KMS-11 (cell line): Measurements from ENCODE around the gene TPPP2.
"Not testable (repeated sequence)": the region's sequence is repeated elsewhere in the genome, so short reads cannot be mapped to it uniquely, and the experiment has no call there.

Experiments
- H2AFZ ChIP-seq: fragments of 200-600 bp; sonication (generic); 2 replicates; pipeline ENCODE4 v1.6.1; 2016; ENCODE audit warnings: antibody characterized with exemption, mixed run types, low read depth
- H3K27ac ChIP-seq: fragments of 200-600 bp; sonication (generic); 2 replicates; pipeline ENCODE4 v1.6.1; 2016; ENCODE audit warnings: mild to moderate bottlenecking, mixed run types
- H3K27me3 ChIP-seq: fragments of 200-600 bp; sonication (generic); 2 replicates; pipeline ENCODE4 v1.6.1; 2017; ENCODE audit warnings: mild to moderate bottlenecking, low read depth, mixed run types, moderate library complexity; ENCODE audit not compliant: insufficient read depth
- H3K36me3 ChIP-seq: fragments of 200-600 bp; sonication (generic); 2 replicates; pipeline ENCODE4 v1.6.1; 2017; ENCODE audit warnings: mild to moderate bottlenecking, mixed run types; ENCODE audit not compliant: insufficient read depth
- H3K4me1 ChIP-seq: fragments of 200-600 bp; sonication (generic); 2 replicates; pipeline ENCODE4 v1.6.1; 2016; ENCODE audit warnings: mild to moderate bottlenecking, low read depth, mixed run types; ENCODE audit not compliant: poor library complexity, severe bottlenecking
- H3K4me2 ChIP-seq: fragments of 200-600 bp; sonication (generic); 2 replicates; pipeline ENCODE4 v1.7.0; 2016; ENCODE audit warnings: mild to moderate bottlenecking, mixed run types
- H3K4me3 ChIP-seq: fragments of 200-600 bp; sonication (generic); IDR thresholded peaks from 2 replicates; pipeline ENCODE4 v1.6.1; 2017; ENCODE audit warnings: low read depth, low read length, mixed read lengths; ENCODE audit not compliant: insufficient read depth
- H3K79me2 ChIP-seq: fragments of 200-600 bp; sonication (generic); 2 replicates; pipeline ENCODE4 v1.6.1; 2016; ENCODE audit warnings: low read depth, mixed run types; ENCODE audit not compliant: insufficient read depth
- H3K9ac ChIP-seq: fragments of 200-600 bp; sonication (generic); 2 replicates; pipeline ENCODE4 v1.6.1; 2016; ENCODE audit warnings: mild to moderate bottlenecking, mixed run types
- H4K20me1 ChIP-seq: fragments of 200-600 bp; sonication (generic); 2 replicates; pipeline ENCODE4 v1.6.1; 2016; ENCODE audit warnings: mild to moderate bottlenecking, mixed run types; ENCODE audit not compliant: insufficient read depth
- TF ChIP-seq, protein P1 (sequence below): fragments of 200-600 bp; sonication (generic); conservative IDR thresholded peaks from 2 replicates; pipeline ENCODE4 v1.6.1; 2017; ENCODE audit warnings: low read depth, mild to moderate bottlenecking, antibody characterized with exemption, low read length, moderate library complexity, mixed read lengths

The TPPP2 gene

DNA sequence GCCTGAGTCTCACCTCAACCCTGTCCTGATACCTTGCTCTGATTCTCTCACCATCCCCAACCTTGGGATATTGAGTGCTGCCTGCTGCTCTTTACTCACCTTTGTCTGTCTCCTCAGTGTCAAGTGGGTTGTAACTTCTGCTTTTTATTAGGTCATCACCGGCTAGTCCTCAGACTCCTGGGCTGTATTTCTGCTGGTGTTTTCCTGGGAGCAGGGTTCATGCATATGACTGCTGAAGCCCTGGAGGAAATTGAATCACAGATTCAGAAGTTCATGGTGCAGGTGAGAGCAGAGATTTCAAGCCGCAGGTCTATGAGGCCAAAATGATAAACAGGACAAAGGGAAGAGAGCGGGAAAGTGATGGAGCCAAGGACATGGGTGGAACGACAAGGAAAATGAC is 30.4 kb upstream of the TPPP2 start:
- Histone ChIP-seq H3K27ac (no peak overlapping the region), H3K4me1 (no peaks in the 10 kb centered on the region), H3K4me3 (no peak overlapping the region), H3K9ac (no peak overlapping the region), H3K4me2 (no peak overlapping the region), H4K20me1 (no peaks in the 10 kb centered on the region), H3K27me3 (no peaks in the 10 kb centered on the region), H2AFZ (no peak overlapping the region), H3K36me3 (no peaks in the 10 kb centered on the region), H3K79me2 (no peaks in the 10 kb centered on the region)
- TF ChIP-seq, protein P1, sequence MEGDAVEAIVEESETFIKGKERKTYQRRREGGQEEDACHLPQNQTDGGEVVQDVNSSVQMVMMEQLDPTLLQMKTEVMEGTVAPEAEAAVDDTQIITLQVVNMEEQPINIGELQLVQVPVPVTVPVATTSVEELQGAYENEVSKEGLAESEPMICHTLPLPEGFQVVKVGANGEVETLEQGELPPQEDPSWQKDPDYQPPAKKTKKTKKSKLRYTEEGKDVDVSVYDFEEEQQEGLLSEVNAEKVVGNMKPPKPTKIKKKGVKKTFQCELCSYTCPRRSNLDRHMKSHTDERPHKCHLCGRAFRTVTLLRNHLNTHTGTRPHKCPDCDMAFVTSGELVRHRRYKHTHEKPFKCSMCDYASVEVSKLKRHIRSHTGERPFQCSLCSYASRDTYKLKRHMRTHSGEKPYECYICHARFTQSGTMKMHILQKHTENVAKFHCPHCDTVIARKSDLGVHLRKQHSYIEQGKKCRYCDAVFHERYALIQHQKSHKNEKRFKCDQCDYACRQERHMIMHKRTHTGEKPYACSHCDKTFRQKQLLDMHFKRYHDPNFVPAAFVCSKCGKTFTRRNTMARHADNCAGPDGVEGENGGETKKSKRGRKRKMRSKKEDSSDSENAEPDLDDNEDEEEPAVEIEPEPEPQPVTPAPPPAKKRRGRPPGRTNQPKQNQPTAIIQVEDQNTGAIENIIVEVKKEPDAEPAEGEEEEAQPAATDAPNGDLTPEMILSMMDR, result no peak

GRCh38 chr14:21001218-21001617 is 28.8 kb upstream of the TPPP2 start:
- Histone ChIP-seq H3K4me2 (no peak overlapping the region), H3K79me2 (no peaks in the 10 kb centered on the region), H3K4me3 (no peak overlapping the region), H2AFZ (no peak overlapping the region), H3K27me3 (no peaks in the 10 kb centered on the region), H3K36me3 (no peaks in the 10 kb centered on the region), H3K27ac (no peak overlapping the region), H4K20me1 (no peaks in the 10 kb centered on the region), H3K9ac (no peak overlapping the region), H3K4me1 (no peaks in the 10 kb centered on the region)
- TF ChIP-seq, protein P1, result no peak

DNA sequence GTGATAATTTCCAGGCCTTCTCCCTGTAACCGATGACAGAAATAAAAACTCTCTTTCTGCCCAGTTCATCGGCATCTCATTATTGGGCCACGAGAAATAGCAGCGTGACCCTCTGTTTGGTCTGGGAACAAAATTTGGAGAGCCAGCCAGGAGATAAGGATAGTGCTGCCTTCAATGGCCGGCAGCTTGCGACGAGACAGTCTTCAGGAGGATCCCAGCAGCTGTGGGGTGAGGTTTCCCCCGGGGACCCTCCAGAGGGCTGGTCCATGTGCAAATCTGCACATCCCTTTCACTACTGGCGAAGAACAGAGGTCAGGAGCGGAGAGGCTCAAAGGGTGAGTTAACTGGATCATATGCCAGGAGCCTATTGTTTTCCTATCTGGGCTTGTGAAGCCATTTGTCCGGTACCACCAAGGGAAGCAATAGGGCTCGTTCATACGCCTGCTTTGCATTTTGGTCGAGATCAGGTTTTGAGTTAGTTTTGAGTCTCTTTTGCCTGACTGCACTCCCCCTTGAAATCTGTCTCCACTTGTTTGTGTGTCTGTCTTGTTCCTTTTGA is 26.1 kb upstream of the TPPP2 start:
- Histone ChIP-seq H3K27me3 (no peaks in the 10 kb centered on the region), H3K4me2 (no peak overlapping the region), H3K36me3 (no peaks in the 10 kb centered on the region), H3K4me1 (no peaks in the 10 kb centered on the region), H3K9ac (no peak overlapping the region), H4K20me1 (no peaks in the 10 kb centered on the region), H3K79me2 (no peaks in the 10 kb centered on the region), H3K4me3 (no peak overlapping the region), H2AFZ (no peak overlapping the region), H3K27ac (no peak overlapping the region)
- TF ChIP-seq, protein P1, result no peak

DNA sequence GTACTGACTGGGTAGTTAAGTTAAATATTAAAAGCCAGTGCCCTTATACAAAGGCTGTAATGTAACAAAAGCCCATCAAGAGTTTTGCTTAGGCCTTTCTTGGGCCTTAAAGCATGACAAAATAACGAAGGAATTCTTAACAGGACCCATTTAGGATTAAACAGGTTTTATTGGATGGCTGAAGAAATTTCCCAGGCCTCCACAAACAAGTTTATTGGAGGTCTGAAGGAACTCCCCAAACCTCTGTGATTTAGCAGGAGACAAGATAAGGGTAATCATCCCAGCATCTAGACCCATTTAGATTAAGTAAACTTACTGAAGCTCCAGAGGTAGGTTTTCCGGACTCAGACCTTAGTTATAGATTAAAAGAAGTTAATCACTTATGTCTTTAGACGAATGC is 20.3 kb upstream of the TPPP2 start:
- not testable (repeated sequence) for H3K27ac ChIP-seq, H3K27me3 ChIP-seq, H3K9ac ChIP-seq, H4K20me1 ChIP-seq, H3K79me2 ChIP-seq, H3K4me1 ChIP-seq, H3K4me3 ChIP-seq, H3K4me2 ChIP-seq, H2AFZ ChIP-seq, H3K36me3 ChIP-seq

DNA sequence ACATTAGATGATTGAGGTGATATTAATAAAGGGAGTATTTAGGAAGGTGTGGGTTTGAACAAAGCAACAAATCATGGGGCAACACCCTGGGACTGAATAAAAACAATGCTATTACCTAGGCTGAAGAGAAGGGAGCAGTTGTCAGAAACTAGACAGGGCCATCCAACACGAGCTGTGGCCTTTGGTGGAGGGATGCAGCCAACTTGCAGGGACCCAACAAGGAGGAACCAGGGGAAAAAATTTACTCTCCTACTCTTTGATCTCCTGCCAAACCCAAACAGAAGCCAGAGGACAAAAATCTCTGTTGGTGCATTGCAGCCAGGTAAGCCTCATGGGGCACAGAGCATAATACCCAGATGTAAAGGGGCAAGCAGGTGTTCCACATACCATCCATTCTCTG is 18.9 kb upstream of the TPPP2 start:
- Histone ChIP-seq H3K27ac (no peak overlapping the region), H2AFZ (no peak overlapping the region), H3K27me3 (no peaks in the 10 kb centered on the region), H3K9ac (no peak overlapping the region), H3K4me3 (no peak overlapping the region), H3K4me1 (no peaks in the 10 kb centered on the region), H3K79me2 (no peaks in the 10 kb centered on the region), H3K4me2 (no peak overlapping the region), H3K36me3 (no peaks in the 10 kb centered on the region), H4K20me1 (no peaks in the 10 kb centered on the region)
- TF ChIP-seq, protein P1, result no peak
